ENCODE results near the gene SPECC1L.

Gene SPECC1L

DNA sequence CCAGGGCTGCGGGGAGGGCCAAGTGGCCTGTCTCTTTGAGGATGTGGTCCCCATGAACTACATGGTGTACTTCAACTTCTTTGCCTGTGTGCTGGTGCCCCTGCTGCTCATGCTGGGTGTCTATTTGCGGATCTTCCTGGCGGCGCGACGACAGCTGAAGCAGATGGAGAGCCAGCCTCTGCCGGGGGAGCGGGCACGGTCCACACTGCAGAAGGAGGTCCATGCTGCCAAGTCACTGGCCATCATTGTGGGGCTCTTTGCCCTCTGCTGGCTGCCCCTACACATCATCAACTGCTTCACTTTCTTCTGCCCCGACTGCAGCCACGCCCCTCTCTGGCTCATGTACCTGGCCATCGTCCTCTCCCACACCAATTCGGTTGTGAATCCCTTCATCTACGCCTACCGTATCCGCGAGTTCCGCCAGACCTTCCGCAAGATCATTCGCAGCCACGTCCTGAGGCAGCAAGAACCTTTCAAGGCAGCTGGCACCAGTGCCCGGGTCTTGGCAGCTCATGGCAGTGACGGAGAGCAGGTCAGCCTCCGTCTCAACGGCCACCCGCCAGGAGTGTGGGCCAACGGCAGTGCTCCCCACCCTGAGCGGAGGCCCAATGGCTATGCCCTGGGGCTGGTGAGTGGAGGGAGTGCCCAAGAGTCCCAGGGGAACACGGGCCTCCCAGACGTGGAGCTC is 170.2 kb downstream of the SPECC1L start:
- no peak for DNase-seq (ENCODE audit: low read depth in 1 of 2, low spot score in 1 of 2)

DNA sequence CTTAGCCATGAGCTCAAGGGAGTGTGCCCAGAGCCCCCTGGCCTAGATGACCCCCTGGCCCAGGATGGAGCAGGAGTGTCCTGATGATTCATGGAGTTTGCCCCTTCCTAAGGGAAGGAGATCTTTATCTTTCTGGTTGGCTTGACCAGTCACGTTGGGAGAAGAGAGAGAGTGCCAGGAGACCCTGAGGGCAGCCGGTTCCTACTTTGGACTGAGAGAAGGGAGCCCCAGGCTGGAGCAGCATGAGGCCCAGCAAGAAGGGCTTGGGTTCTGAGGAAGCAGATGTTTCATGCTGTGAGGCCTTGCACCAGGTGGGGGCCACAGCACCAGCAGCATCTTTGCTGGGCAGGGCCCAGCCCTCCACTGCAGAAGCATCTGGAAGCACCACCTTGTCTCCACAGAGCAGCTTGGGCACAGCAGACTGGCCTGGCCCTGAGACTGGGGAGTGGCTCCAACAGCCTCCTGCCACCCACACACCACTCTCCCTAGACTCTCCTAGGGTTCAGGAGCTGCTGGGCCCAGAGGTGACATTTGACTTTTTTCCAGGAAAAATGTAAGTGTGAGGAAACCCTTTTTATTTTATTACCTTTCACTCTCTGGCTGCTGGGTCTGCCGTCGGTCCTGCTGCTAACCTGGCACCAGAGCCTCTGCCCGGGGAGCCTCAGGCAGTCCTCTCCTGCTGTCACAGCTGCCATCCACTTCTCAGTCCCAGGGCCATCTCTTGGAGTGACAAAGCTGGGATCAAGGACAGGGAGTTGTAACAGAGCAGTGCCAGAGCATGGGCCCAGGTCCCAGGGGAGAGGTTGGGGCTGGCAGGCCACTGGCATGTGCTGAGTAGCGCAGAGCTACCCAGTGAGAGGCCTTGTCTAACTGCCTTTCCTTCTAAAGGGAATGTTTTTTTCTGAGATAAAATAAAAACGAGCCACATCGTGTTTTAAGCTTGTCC is 171.0 kb downstream of the SPECC1L start:
- no peak for DNase-seq (ENCODE audit: low read depth in 1 of 2, low spot score in 1 of 2)

DNA sequence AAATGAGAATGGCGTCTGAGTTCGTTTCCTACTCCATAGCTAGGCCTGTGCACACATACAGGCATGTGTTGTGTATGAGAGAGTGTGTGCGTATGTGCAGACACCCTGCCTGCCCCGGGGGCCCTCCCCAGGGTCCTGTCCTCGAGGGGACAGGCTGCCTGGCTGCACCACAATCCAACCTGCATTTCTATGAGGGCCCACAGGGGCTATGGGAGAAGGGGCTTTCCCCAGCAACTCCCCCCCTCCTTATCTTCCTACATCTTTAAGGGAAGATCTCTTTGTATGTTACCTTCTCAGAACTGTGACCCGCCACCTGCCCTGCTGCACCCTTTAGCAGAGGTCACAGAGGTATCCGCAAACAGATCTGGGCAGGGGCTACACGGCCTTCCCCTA is 171.7 kb downstream of the SPECC1L start:
- DNase-seq (ENCODE audit: low read depth in 1 of 2, low spot score in 1 of 2): no peak

- DNase-seq (ENCODE audit: low read depth in 1 of 2, low spot score in 1 of 2): no peak
Measured at GRCh38 chr22:24443668-24444067, 173.0 kb downstream of the SPECC1L start.

DNA sequence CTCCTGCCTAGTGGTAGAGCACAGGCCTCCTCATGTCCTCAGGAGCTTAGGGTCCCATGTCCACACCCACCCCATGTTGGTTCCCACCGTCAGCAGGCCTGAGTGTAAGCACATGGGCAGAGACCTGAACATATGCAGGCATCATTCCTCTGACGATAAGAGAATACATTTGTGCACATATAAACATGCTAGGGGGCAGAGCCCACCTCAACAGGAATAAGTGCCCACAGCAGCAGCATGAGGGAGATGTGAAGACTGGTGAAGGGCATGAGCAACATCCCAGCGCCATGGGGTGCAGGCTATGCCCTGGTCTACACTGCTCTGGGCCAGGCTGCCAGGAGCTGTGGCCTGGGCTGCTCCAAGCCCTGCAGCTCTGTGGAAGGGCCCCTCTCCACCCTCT is 173.6 kb downstream of the SPECC1L start:
- no peak for DNase-seq (ENCODE audit: low read depth in 1 of 2, low spot score in 1 of 2)

- DNase-seq (ENCODE audit: low read depth in 1 of 2, low spot score in 1 of 2): no peak
Measured at GRCh38 chr22:24444729-24445466, 174.3 kb downstream of the SPECC1L start.

- DNase-seq (ENCODE audit: low read depth in 1 of 2, low spot score in 1 of 2): no peak
Measured at GRCh38 chr22:24445481-24446259, 175.0 kb downstream of the SPECC1L start.

GRCh38 chr22:24446260-24446611 is 175.6 kb downstream of the SPECC1L start:
- no peak for DNase-seq (ENCODE audit: low read depth in 1 of 2, low spot score in 1 of 2)

GRCh38 chr22:24450610-24451009 is 180.0 kb downstream of the SPECC1L start:
- DNase-seq (ENCODE audit: low read depth in 1 of 2, low spot score in 1 of 2): no peak

GRCh38 chr22:24451162-24451561 is 180.5 kb downstream of the SPECC1L start:
- DNase-seq (ENCODE audit: low read depth in 1 of 2, low spot score in 1 of 2): no peak

DNA sequence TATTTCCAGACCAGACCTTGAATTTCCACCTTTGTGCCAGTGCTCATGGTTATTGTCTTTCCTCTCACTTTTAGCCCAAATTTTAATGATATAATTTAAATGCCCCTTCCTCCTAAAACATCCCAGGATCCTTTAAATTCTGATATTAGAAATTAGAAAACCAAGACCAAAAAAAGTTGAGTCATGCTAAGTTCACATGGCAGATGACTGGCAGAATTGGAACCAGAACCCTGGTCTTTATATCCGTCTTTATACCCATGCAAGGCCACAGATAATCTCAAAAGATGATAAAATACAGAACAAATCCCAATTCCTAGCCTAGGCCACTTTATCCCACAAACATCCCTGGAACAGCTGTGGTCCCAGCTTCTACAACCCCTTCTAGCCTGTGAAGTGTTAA is 183.2 kb downstream of the SPECC1L start:
- no peak for DNase-seq (ENCODE audit: low read depth in 1 of 2, low spot score in 1 of 2)

DNA sequence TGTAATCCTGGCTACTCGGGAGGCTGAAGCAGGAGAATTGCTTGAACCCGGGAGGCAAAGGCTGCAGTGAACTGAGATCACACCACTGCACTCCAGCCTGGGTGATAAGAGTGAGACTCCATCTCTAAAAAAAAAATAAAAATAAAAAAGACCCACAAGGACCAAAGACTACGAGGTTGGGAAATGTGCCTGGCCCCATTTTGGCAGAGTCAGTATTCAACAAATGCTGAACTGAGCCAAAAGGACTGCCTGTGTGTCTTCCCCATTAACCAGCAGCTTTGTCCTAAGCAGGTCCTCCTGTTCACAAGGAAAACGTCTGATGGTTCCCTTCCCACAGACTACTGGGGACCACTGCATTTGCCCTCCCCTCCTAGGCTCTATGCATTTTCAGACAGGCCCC is 184.4 kb downstream of the SPECC1L start:
- no peak for DNase-seq (ENCODE audit: low read depth in 1 of 2, low spot score in 1 of 2)

DNA sequence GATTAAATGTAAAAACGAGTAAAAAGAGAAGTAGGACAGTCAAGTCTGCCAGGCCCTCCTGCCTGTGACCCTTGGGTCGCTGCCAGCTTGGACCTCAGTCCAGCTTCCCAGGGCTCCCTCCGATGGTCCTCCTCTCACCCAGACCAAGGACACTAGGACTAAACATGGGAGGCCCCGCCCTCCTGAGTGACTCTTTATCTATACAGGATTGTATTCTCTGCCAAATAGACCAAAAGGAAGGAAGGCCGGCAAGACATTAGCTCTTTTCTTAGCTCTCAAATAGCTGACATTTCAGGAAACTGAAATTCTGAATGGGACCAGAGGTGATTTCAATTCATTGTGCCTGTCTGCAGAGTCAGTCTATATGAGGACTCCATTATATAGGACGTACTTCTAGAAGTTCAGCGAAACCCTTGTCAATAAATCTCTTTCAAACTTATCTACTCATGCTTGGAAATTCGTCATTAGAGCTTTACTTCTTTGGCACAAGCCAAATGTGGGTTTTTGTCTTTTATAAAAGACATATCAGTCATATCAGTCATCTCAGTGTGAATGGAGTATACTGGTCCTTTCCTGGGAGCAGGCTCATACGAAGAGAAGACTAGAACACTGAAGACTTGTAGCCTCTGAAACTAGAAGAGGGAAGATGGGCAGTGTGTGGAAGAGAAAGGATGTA is 185.3 kb downstream of the SPECC1L start:
- no peak for DNase-seq (ENCODE audit: low read depth in 1 of 2, low spot score in 1 of 2)

GRCh38 chr22:24457894-24458420 is 187.3 kb downstream of the SPECC1L start:
- no peak for DNase-seq (ENCODE audit: low read depth in 1 of 2, low spot score in 1 of 2)

DNA sequence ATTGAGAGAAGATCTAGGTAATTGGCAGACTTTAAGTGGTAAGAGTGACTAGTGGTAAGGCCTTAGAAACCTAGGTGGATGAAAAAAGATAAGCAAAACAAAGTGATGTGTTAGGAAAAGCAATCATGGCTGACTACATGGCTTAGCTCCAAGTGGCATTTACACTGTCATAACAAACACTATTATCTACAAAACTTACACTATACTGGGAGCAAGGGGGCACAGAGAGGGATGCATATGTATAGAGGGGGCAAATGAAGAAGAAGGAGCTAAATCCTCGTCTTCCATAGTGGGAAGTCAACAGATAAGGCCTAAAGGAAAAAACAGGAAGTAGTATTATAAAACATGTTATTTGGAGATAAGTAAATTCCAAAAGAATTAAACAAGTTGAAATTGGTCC is 189.3 kb downstream of the SPECC1L start:
- no peak for DNase-seq (ENCODE audit: low read depth in 1 of 2, low spot score in 1 of 2)

- no peak for DNase-seq (ENCODE audit: low read depth in 1 of 2, low spot score in 1 of 2)
Measured at GRCh38 chr22:24460418-24461089, 189.9 kb downstream of the SPECC1L start.

DNA sequence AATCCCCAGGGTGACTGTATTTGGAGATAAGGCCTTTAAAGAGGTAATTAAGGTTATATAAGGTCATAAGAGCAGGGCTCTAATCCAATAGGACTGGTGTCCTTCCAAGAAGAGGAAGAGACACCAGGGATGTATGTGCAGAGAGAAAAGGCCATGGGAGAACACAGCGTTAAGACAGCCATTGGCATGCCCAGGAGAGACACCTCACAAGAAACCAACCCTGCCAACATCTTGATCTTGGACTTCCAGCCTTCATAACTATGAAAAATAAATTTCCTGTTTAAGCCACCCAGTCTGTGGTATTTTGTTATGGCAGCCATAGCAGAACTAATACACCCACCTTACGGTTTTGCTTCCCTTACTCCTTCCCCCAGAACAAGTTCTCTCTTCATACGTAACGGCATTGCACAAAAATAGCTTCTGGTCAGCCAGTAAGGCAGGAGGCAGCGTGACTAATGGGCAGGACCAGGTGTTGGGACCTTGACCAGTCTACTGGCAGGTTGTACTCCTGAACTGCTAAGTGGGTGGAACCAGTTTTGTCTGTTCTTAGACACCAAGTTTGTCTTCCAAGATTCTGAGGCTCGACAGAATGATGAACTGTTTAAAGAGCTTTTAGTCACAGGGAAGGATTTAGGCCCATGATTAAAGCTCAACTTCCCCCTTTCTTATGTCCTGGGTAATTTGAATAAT is 192.6 kb downstream of the SPECC1L start:
- no peak for DNase-seq (ENCODE audit: low read depth in 1 of 2, low spot score in 1 of 2)

DNA sequence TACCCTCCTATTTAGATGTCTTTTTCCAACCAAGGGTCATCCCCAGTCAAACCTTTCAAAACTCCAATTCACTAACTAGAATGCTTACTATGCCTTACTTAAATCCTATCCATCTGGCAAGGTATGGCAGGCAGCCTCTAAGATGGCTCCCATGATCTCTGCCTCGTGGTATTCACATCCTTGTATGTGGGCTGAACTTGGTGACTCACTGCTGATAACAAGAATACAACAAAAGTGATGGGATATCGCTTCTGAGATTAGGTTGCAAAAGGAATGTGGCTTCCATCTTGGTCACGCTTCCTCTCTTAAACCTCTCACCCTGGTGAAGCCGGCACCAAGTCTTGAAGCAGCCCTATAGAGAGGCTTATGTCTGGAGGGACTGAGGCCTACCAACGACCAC is 194.9 kb downstream of the SPECC1L start:
- no peak for DNase-seq (ENCODE audit: low read depth in 1 of 2, low spot score in 1 of 2)

- DNase-seq (ENCODE audit: low read depth in 1 of 2, low spot score in 1 of 2): no peak
Measured at GRCh38 chr22:24465975-24466374, 195.3 kb downstream of the SPECC1L start.

All from activated T-helper 1 cell treated with anti-CD3 and anti-CD28 coated beads, Interleukin-2, amount 50 U/mL, for 16 hours (primary cell).